Sigmoid colon (tissue), 7 donors: Measurements from ENCODE around the gene CEP44. TPM values are rescaled to one million over a fixed set of nuclear protein-coding genes. Genes with fewer than 3 reads are reported as not detected.

Experiments used
- DNase-seq: peaks from one replicate; pipeline ENCODE4 v3.0.0-alpha.2; 2019
- H3K27ac ChIP-seq, 4 donors: fragments of 200-600 bp; sonication (generic); one replicate each; pipeline ENCODE4 v1.5.1; 2016 to 2019; ENCODE audit warnings: mild to moderate bottlenecking in 1 of 4
- H3K27me3 ChIP-seq, 3 donors: fragments of 200-600 bp; sonication (generic); one replicate each; pipeline ENCODE4 v1.5.1; 2019; ENCODE audit warnings: mild to moderate bottlenecking in 1 of 3
- H3K36me3 ChIP-seq, 4 donors: fragments of 200-600 bp; sonication (generic); one replicate each; pipeline ENCODE4 v1.5.1; 2016 to 2019
- H3K4me1 ChIP-seq, 4 donors: fragments of 200-600 bp; sonication (generic); one replicate each; pipeline ENCODE4 v1.5.1; 2017 to 2019
- H3K4me3 ChIP-seq, 4 donors: fragments of 200-600 bp; sonication (generic); one replicate each; pipeline ENCODE4 v1.5.1; 2017 to 2019; ENCODE audit warnings: mild to moderate bottlenecking in 2 of 4, moderate library complexity in 1 of 4
- H3K9me3 ChIP-seq, 4 donors: fragments of 200-600 bp in 3 of 4; sonication (generic) in 3 of 4; one replicate each; pipeline versions ENCODE4 v1.5.1 to v1.6.1; 2013 to 2019
- CTCF ChIP-seq, 4 experiments: fragments of 450-650 bp in 3 of 4; fragments of 200-600 bp in 1 of 4; IDR thresholded peaks; one replicate each; pipeline ENCODE4 v1.5.1; 2016 to 2019; ENCODE audit warnings: antibody characterized with exemption in 4 of 4, mild to moderate bottlenecking in 3 of 4, moderate library complexity in 2 of 4
- EP300 ChIP-seq, 4 donors: sonication (generic); formaldehyde crosslinking; IDR thresholded peaks; one replicate each; pipeline ENCODE4 v1.6.1; 2017; ENCODE audit warnings: antibody characterized with exemption in 4 of 4
- POLR2A ChIP-seq, 2 donors: fragments of 450-650 bp; IDR thresholded peaks; one replicate each; pipeline ENCODE4 v1.6.1; 2016; ENCODE audit warnings: antibody characterized with exemption in 2 of 2, mild to moderate bottlenecking in 2 of 2, moderate library complexity in 2 of 2
- POLR2AphosphoS5 ChIP-seq, 4 donors: sonication (generic); formaldehyde crosslinking; IDR thresholded peaks; one replicate each; pipeline ENCODE4 v1.6.1; 2017; ENCODE audit warnings: antibody characterized with exemption in 4 of 4
- WGBS, 2 donors: extraction: QIAGEN DNeasy Blood & Tissue Kit; methylation state at CpG; one replicate each; pipeline ENCODE4 v1.1.7; 2013; 5-methylcytosine and 5-hydroxymethylcytosine counted together
- intact Hi-C: fragments of 100-400 bp; cut with DNase I; formaldehyde crosslinking; loops from one replicate; pipeline ENCODE4 v1.15.1; 2023
- polyA plus RNA-seq, 3 donors: library from polyadenylated mRNA; stranded (reverse); fragments of 200-250 nt; gene quantifications; one replicate each; pipeline ENCODE4 v1.2.3, GENCODE V29; 2013
- total RNA-seq, 4 donors: library from RNA; depleted of rRNA; stranded (reverse); fragments of >200 nt; gene quantifications; one replicate each; pipeline ENCODE4 v1.1.0, GENCODE V29; 2016
- donor health status: healthy with polysubstance abuse.
- donor health status: Bipolar disorder and iron deficiency.
- donor health status: healthy.

CEP44 gene
- total and polyA plus RNA-seq, 7 donors: 3.9 to 47.4 (median 24.6) TPM

- no peak overlapping the region for H3K27ac ChIP-seq
- no peak overlapping the region for H3K4me3 ChIP-seq
- peaks cover 0 to 2% (median 0%) of the 10 kb centered on the region in 4 donors for H3K9me3 ChIP-seq
- no peaks in the 10 kb centered on the region for H3K36me3 ChIP-seq
- H3K27me3 ChIP-seq: no peaks in the 10 kb centered on the region
- 94 to 96% methylated on average over 1 of the region's 1 CpG for WGBS, 2 donors
- DNase-seq: no peak
- intact Hi-C loops: no loop called here
- no peak for TF ChIP-seq POLR2AphosphoS5 (IDR thresholded peaks at IDR 0.05)
- no peak for TF ChIP-seq CTCF (IDR thresholded peaks at IDR 0.05)
- TF ChIP-seq POLR2A (IDR thresholded peaks at IDR 0.05): no peak
- no peak for TF ChIP-seq EP300 (IDR thresholded peaks at IDR 0.05)
- no peaks in the 10 kb centered on the region for H3K4me1 ChIP-seq
Measured at GRCh38 chr4:174349156-174349555, 65.4 kb downstream of the CEP44 start.

- intact Hi-C loops: no loop called here
- WGBS, 2 donors: 49 to 80% methylated on average over 5 of the region's 5 CpGs
- TF ChIP-seq EP300 (IDR thresholded peaks at IDR 0.05): no peak
Measured at GRCh38 chr4:174352061-174352819, 68.5 kb downstream of the CEP44 start.

GRCh38 chr4:174357321-174357720 is 73.6 kb downstream of the CEP44 start:
- intact Hi-C loops: no loop called here
- 79 to 87% methylated on average over 4 of the region's 4 CpGs for WGBS, 2 donors
- DNase-seq: no peak
- H3K9me3 ChIP-seq: peaks cover 0 to 3% (median 0%) of the 10 kb centered on the region in 4 donors
- no peaks in the 10 kb centered on the region for H3K27me3 ChIP-seq
- H3K27ac ChIP-seq: no peak overlapping the region
- no peaks in the 10 kb centered on the region for H3K36me3 ChIP-seq
- TF ChIP-seq EP300 (IDR thresholded peaks at IDR 0.05) (no peak), CTCF (IDR thresholded peaks at IDR 0.05) (no peak), POLR2AphosphoS5 (IDR thresholded peaks at IDR 0.05) (no peak), POLR2A (IDR thresholded peaks at IDR 0.05) (no peak)
- no peak overlapping the region for H3K4me3 ChIP-seq
- H3K4me1 ChIP-seq: no peaks in the 10 kb centered on the region

More at GRCh38 chr4:174352061-174352819, 68.5 kb downstream of the CEP44 start:
- Histone ChIP-seq H3K27me3 (no peaks in the 10 kb centered on the region), H3K27ac (no peak overlapping the region), H3K4me3 (no peak overlapping the region), H3K4me1 (no peaks in the 10 kb centered on the region), H3K9me3 (peaks cover 0 to 2% (median 0%) of the 10 kb centered on the region in 4 donors), H3K36me3 (no peaks in the 10 kb centered on the region)
- no peak for DNase-seq

- intact Hi-C loops: no loop called here
- WGBS, 2 donors: 79% methylated on average over 1 of the region's 1 CpG
- TF ChIP-seq POLR2AphosphoS5 (IDR thresholded peaks at IDR 0.05) (no peak), EP300 (IDR thresholded peaks at IDR 0.05) (no peak), POLR2A (IDR thresholded peaks at IDR 0.05) (no peak), CTCF (IDR thresholded peaks at IDR 0.05) (no peak)
Measured at GRCh38 chr4:174358410-174358809, 74.7 kb downstream of the CEP44 start.

GRCh38 chr4:174358829-174359228 is 75.1 kb downstream of the CEP44 start:
- DNase-seq: no peak
- WGBS, 2 donors: 76 to 85% methylated on average over 1 of the region's 1 CpG
- Histone ChIP-seq H3K4me1 (no peaks in the 10 kb centered on the region), H3K36me3 (no peaks in the 10 kb centered on the region), H3K9me3 (peaks cover 0 to 3% (median 0%) of the 10 kb centered on the region in 4 donors), H3K4me3 (no peak overlapping the region), H3K27me3 (no peaks in the 10 kb centered on the region), H3K27ac (no peak overlapping the region)
- TF ChIP-seq CTCF (IDR thresholded peaks at IDR 0.05) (no peak), EP300 (IDR thresholded peaks at IDR 0.05) (no peak), POLR2AphosphoS5 (IDR thresholded peaks at IDR 0.05) (no peak), POLR2A (IDR thresholded peaks at IDR 0.05) (no peak)
- intact Hi-C loops: no loop called here

More at GRCh38 chr4:174358410-174358809, 74.7 kb downstream of the CEP44 start:
- no peak overlapping the region for H3K4me3 ChIP-seq
- no peaks in the 10 kb centered on the region for H3K27me3 ChIP-seq
- no peak for DNase-seq
- no peak overlapping the region for H3K27ac ChIP-seq
- H3K4me1 ChIP-seq: no peaks in the 10 kb centered on the region
- no peaks in the 10 kb centered on the region for H3K36me3 ChIP-seq
- peaks cover 0 to 3% (median 0%) of the 10 kb centered on the region in 4 donors for H3K9me3 ChIP-seq
